ENCODE results near the gene MACROD2. TPM values are rescaled to one million over a fixed set of nuclear protein-coding genes. Genes with fewer than 3 reads are reported as not detected.

Gene MACROD2
- total RNA-seq, 5 donors from 2014 or later (not counting 1 experiment from before 2014, with no cell fraction given), result 0.23 to 1.3 (median 0.51) TPM; not detected in 2

DNA sequence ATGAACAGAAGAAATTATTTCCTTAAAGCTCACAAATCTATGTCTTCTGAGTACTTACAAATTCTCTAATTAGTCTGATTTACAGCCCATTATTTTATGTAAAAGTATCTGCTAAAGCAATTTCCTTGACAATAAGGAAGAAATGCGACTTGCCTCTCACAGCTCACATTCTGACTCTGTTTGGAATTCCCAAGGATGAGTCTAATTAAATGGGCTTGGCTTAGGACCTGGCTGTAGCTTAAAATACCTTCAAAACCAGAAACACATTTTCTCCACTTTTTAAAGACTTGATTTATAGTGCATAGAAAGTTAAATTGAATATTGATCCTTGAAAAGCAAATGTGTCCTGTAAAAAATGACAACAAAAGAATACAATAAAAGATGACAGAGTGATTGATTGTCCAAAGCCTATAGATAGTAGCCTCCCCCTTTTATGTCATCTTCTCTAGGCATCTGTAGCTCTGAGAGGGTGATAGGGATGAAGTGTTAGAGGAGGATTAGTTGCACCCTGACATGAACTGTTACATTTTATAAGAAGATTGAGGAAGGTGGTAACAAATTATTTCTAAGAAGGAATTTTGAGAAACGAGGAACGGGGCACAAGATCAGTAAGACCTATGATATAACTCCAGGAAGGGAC is 118.9 kb downstream of the MACROD2 start:
- Mint-ChIP-seq H3K4me3 (no peak overlapping the region), H3K27ac (no peak overlapping the region), H3K36me3 (no peaks in the 10 kb centered on the region), H3K4me1 (no peaks in the 10 kb centered on the region), H3K9me3 (peaks cover 13 to 23% (median 14%) of the 10 kb centered on the region in 3 donors), H3K27me3 (peaks cover 0 to 6% of the 10 kb centered on the region in 2 donors)
- ATAC-seq (replicated peaks in 1 of 4), result no peak
- Histone ChIP-seq H3K27ac (ENCODE audit: low read length) (no peak overlapping the region), H3K4me1 (ENCODE audit: control insufficient read depth in 1 of 2, extremely low read depth in 1 of 2, insufficient read depth in 2 of 2, low read length in 2 of 2) (no peaks in the 10 kb centered on the region), H3K4me3 (ENCODE audit: control insufficient read depth in 1 of 2, extremely low read depth in 1 of 2, low read length in 1 of 2) (no peak overlapping the region), H3K9me3 (no peaks in the 10 kb centered on the region), H3K27me3 (replicated peaks in 1 of 2; ENCODE audit: control insufficient read depth in 2 of 2, extremely low read depth in 1 of 2, insufficient read depth in 2 of 2, low read length in 1 of 2) (no peaks in the 10 kb centered on the region), H3K36me3 (ENCODE audit: control insufficient read depth in 2 of 2, extremely low read depth in 1 of 2, insufficient read depth in 1 of 2, low read length in 1 of 2) (no peaks in the 10 kb centered on the region)
- CTCF ChIA-PET, result no interaction called here
- no peak for DNase-seq
- POLR2A ChIA-PET, result no interaction called here
- no CpG with 5 or more reads among the region's 3 CpGs for WGBS (ENCODE audit: insufficient coverage)

DNA sequence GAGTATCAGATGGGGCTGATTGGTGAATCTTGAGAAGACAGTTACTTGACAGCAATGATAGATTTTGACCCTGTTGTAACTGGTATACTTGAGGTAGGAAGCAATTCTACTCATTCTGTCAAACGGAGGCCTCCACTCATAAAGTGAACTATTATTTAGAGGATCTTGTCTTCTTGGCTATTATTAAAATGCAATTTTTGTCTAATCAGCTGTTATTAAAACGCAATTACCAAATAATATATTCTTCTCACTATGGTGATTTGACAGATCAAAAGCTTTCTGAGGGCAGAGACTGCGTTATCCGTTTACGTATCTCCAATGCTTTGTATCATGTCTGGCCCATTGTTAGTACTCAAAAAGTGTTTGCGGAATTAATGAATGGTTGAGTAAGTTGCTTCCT is 120.7 kb downstream of the MACROD2 start:
- ChIA-PET POLR2A (no interaction called here), CTCF (no interaction called here)

DNA sequence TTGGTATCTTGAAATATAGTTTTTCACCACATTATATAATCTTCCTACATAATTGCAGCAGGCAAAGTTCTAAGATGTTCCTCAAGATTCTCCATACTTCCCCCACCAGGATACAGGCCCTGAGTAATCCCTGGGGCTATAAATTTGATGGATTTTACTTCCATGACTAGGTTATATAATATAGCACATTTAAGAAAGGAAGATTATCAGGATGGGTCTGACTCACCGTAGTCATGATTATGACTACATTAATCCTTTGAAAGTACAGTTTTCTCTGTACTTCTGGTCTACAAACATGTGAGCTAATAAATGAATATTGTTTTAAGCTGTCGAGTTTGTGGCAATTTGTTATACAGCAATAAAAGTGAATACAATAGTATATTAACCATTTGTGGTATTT is 122.5 kb downstream of the MACROD2 start:
- no peak overlapping the region for H3K27ac ChIP-seq (ENCODE audit: low read length)
- peaks cover 5 to 15% (median 8%) of the 10 kb centered on the region in 3 donors for H3K9me3 Mint-ChIP-seq
- ChIA-PET CTCF (no interaction called here), POLR2A (no interaction called here)
- no peaks in the 10 kb centered on the region for H3K27me3 Mint-ChIP-seq
- H3K27me3 ChIP-seq (replicated peaks in 1 of 2; ENCODE audit: control insufficient read depth in 2 of 2, extremely low read depth in 1 of 2, insufficient read depth in 2 of 2, low read length in 1 of 2), result no peaks in the 10 kb centered on the region
- H3K4me3 ChIP-seq (ENCODE audit: control insufficient read depth in 1 of 2, extremely low read depth in 1 of 2, low read length in 1 of 2), result no peak overlapping the region
- no peak overlapping the region for H3K27ac Mint-ChIP-seq
- no peaks in the 10 kb centered on the region for H3K4me1 ChIP-seq (ENCODE audit: control insufficient read depth in 1 of 2, extremely low read depth in 1 of 2, insufficient read depth in 2 of 2, low read length in 2 of 2)
- no peaks in the 10 kb centered on the region for H3K36me3 Mint-ChIP-seq
- no peak for DNase-seq
- no peaks in the 10 kb centered on the region for H3K9me3 ChIP-seq
- no peak for ATAC-seq (replicated peaks in 1 of 4)
- no CpG with 5 or more reads among the region's 2 CpGs for WGBS (ENCODE audit: insufficient coverage)
- H3K36me3 ChIP-seq (ENCODE audit: control insufficient read depth in 2 of 2, extremely low read depth in 1 of 2, insufficient read depth in 1 of 2, low read length in 1 of 2), result no peaks in the 10 kb centered on the region
- H3K4me1 Mint-ChIP-seq, result no peaks in the 10 kb centered on the region
- no peak overlapping the region for H3K4me3 Mint-ChIP-seq

More for the DNA sequence above, 120.7 kb downstream of the MACROD2 start:
- Histone ChIP-seq H3K4me1 (ENCODE audit: control insufficient read depth in 1 of 2, extremely low read depth in 1 of 2, insufficient read depth in 2 of 2, low read length in 2 of 2) (no peaks in the 10 kb centered on the region), H3K27me3 (replicated peaks in 1 of 2; ENCODE audit: control insufficient read depth in 2 of 2, extremely low read depth in 1 of 2, insufficient read depth in 2 of 2, low read length in 1 of 2) (no peaks in the 10 kb centered on the region), H3K4me3 (ENCODE audit: control insufficient read depth in 1 of 2, extremely low read depth in 1 of 2, low read length in 1 of 2) (no peak overlapping the region), H3K36me3 (ENCODE audit: control insufficient read depth in 2 of 2, extremely low read depth in 1 of 2, insufficient read depth in 1 of 2, low read length in 1 of 2) (no peaks in the 10 kb centered on the region), H3K9me3 (no peaks in the 10 kb centered on the region), H3K27ac (ENCODE audit: low read length) (no peak overlapping the region)
- 100% methylated on average over 4 of the region's 6 CpGs for WGBS (ENCODE audit: insufficient coverage)
- H3K4me1 Mint-ChIP-seq, result no peaks in the 10 kb centered on the region
- H3K9me3 Mint-ChIP-seq, result peaks cover 5 to 15% (median 14%) of the 10 kb centered on the region in 3 donors
- H3K4me3 Mint-ChIP-seq, result no peak overlapping the region
- H3K27ac Mint-ChIP-seq, result no peak overlapping the region
- DNase-seq (no peak), ATAC-seq (replicated peaks in 1 of 4) (no peak)
- no peaks in the 10 kb centered on the region for H3K36me3 Mint-ChIP-seq
- peaks cover 0 to 6% of the 10 kb centered on the region in 2 donors for H3K27me3 Mint-ChIP-seq

DNA sequence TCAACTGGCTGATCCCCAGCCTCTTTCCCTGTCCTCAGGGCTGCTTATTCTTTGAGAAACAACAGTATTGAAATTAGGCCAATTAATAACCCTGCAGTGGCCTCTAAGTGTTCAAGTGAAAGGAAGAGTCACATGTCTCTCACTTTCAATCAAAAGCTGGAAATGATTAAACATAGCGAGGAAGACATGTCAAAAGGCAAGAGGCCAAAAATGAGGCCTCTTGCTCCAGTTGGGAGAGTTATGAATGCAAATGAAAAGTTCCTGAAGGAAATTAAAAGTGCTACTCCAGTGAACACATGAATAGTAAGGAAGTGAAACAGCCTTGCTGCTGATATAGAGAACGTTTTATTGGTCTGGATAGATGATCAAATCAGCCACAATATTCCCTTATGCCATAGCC is 131.5 kb downstream of the MACROD2 start:
- POLR2A ChIA-PET, result no interaction called here
- no peak for ATAC-seq (replicated peaks in 1 of 4)
- peaks cover 4 to 25% (median 7%) of the 10 kb centered on the region in 3 donors for H3K9me3 Mint-ChIP-seq
- WGBS (ENCODE audit: insufficient coverage), result 50% methylated on average over 1 of the region's 2 CpGs
- Histone ChIP-seq H3K27ac (ENCODE audit: low read length) (no peak overlapping the region), H3K4me1 (ENCODE audit: control insufficient read depth in 1 of 2, extremely low read depth in 1 of 2, insufficient read depth in 2 of 2, low read length in 2 of 2) (no peaks in the 10 kb centered on the region), H3K9me3 (no peaks in the 10 kb centered on the region), H3K36me3 (ENCODE audit: control insufficient read depth in 2 of 2, extremely low read depth in 1 of 2, insufficient read depth in 1 of 2, low read length in 1 of 2) (no peaks in the 10 kb centered on the region), H3K4me3 (ENCODE audit: control insufficient read depth in 1 of 2, extremely low read depth in 1 of 2, low read length in 1 of 2) (no peak overlapping the region), H3K27me3 (replicated peaks in 1 of 2; ENCODE audit: control insufficient read depth in 2 of 2, extremely low read depth in 1 of 2, insufficient read depth in 2 of 2, low read length in 1 of 2) (no peaks in the 10 kb centered on the region)
- CTCF ChIA-PET, result no interaction called here
- no peak overlapping the region for H3K27ac Mint-ChIP-seq
- no peaks in the 10 kb centered on the region for H3K4me1 Mint-ChIP-seq
- no peak for DNase-seq
- H3K27me3 Mint-ChIP-seq, result no peaks in the 10 kb centered on the region
- H3K36me3 Mint-ChIP-seq, result no peaks in the 10 kb centered on the region
- no peak overlapping the region for H3K4me3 Mint-ChIP-seq

DNA sequence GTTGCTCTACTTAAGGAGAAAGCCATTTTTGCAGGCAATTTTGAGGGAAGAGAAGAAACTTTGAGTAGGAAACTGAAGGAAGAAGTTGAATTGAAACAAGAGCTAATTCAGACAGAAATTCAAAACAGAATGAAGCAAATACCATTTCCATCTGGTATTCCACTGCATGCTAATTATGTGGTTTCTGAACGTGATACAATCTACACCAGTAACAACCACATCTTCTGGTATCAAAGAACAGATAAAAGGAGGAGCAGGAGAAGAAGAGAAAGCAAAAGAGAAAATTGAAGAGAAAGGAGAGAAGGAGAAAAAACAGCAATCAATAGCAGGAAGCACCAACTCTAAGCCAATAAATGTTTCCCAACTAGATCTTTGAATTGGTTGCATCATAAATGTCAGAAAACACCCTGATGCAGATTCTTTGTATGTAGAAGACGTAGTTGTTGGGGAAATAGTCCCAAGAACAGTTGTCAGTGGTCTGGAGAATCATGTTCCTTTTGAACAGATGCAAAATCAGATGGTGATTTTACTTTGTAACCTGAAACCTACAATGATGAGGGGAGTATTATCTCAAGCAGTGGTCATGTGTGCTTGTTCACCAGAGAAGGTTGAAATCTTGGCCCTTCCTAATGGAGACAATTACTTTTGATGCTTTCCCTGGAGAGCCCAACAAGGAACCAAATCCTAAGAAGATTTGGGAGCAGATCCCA is 132.4 kb downstream of the MACROD2 start:
- H3K36me3 ChIP-seq (ENCODE audit: control insufficient read depth in 2 of 2, extremely low read depth in 1 of 2, insufficient read depth in 1 of 2, low read length in 1 of 2), result no peaks in the 10 kb centered on the region
- no peaks in the 10 kb centered on the region for H3K27me3 ChIP-seq (replicated peaks in 1 of 2; ENCODE audit: control insufficient read depth in 2 of 2, extremely low read depth in 1 of 2, insufficient read depth in 2 of 2, low read length in 1 of 2)
- Mint-ChIP-seq H3K4me1 (no peaks in the 10 kb centered on the region), H3K27ac (no peak overlapping the region), H3K4me3 (no peak overlapping the region), H3K27me3 (no peaks in the 10 kb centered on the region), H3K36me3 (no peaks in the 10 kb centered on the region), H3K9me3 (peaks cover 4 to 21% (median 7%) of the 10 kb centered on the region in 3 donors)
- ATAC-seq (replicated peaks in 1 of 4) (no peak), DNase-seq (no peak)
- ChIA-PET POLR2A (no interaction called here), CTCF (no interaction called here)
- H3K9me3 ChIP-seq, result no peaks in the 10 kb centered on the region
- no peak overlapping the region for H3K4me3 ChIP-seq (ENCODE audit: control insufficient read depth in 1 of 2, extremely low read depth in 1 of 2, low read length in 1 of 2)
- no peak overlapping the region for H3K27ac ChIP-seq (ENCODE audit: low read length)
- no peaks in the 10 kb centered on the region for H3K4me1 ChIP-seq (ENCODE audit: control insufficient read depth in 1 of 2, extremely low read depth in 1 of 2, insufficient read depth in 2 of 2, low read length in 2 of 2)
- no CpG with 5 or more reads among the region's 2 CpGs for WGBS (ENCODE audit: insufficient coverage)

DNA sequence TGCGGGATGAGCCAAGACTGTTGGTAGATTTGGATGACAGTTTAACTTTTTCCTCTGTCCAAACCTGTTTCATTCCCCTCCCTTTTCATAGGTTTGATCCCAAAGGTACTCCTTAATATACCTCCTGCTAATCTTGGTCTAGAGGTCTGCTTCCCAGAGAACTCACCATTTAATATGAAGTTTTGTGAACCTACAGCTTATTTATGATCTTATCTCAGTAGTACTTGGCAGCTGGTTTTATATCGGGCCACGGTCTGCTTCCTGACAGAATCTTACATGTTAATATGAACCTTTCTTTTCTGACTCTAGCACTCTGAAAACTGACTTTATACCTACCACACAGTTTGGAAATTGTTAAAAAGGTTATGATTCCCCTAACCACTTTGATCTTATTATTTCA is 138.7 kb downstream of the MACROD2 start:
- peaks cover 0 to 9% (median 4%) of the 10 kb centered on the region in 3 donors for H3K9me3 Mint-ChIP-seq
- H3K27me3 Mint-ChIP-seq, result no peaks in the 10 kb centered on the region
- no peak overlapping the region for H3K4me3 Mint-ChIP-seq
- no peak overlapping the region for H3K27ac ChIP-seq (ENCODE audit: low read length)
- no peaks in the 10 kb centered on the region for H3K36me3 ChIP-seq (ENCODE audit: control insufficient read depth in 2 of 2, extremely low read depth in 1 of 2, insufficient read depth in 1 of 2, low read length in 1 of 2)
- H3K4me1 ChIP-seq (ENCODE audit: control insufficient read depth in 1 of 2, extremely low read depth in 1 of 2, insufficient read depth in 2 of 2, low read length in 2 of 2), result no peaks in the 10 kb centered on the region
- ChIA-PET POLR2A (no interaction called here), CTCF (no interaction called here)
- H3K27ac Mint-ChIP-seq, result no peak overlapping the region
- WGBS (ENCODE audit: insufficient coverage), result no CpG with 5 or more reads among the region's 3 CpGs
- no peaks in the 10 kb centered on the region for H3K9me3 ChIP-seq
- H3K36me3 Mint-ChIP-seq, result no peaks in the 10 kb centered on the region
- no peak overlapping the region for H3K4me3 ChIP-seq (ENCODE audit: control insufficient read depth in 1 of 2, extremely low read depth in 1 of 2, low read length in 1 of 2)
- DNase-seq (no peak), ATAC-seq (replicated peaks in 1 of 4) (no peak)
- H3K4me1 Mint-ChIP-seq, result no peaks in the 10 kb centered on the region
- H3K27me3 ChIP-seq (replicated peaks in 1 of 2; ENCODE audit: control insufficient read depth in 2 of 2, extremely low read depth in 1 of 2, insufficient read depth in 2 of 2, low read length in 1 of 2), result no peaks in the 10 kb centered on the region

All from T-cell (primary cell).